Muscle layer of colon (tissue), 2 donors: ENCODE data around the gene RAB1B.
A peak's percentile ranks its signal among the peaks of the same experiment; 100 is the strongest.

ENCODE experiments used
- H3K27ac ChIP-seq: one replicate; pipeline ENCODE4 v1.7.0; 2013; ENCODE audit warnings: low read depth, mild to moderate bottlenecking, low read length, moderate library complexity
- H3K27me3 ChIP-seq, 2 donors: one replicate each; pipeline ENCODE4 v1.7.0; 2013; ENCODE audit warnings: low read length in 2 of 2, mild to moderate bottlenecking in 2 of 2; ENCODE audit not compliant: insufficient read depth in 2 of 2, control insufficient read depth in 1 of 2
- H3K36me3 ChIP-seq: one replicate; pipeline ENCODE4 v1.7.0; 2013; ENCODE audit warnings: mild to moderate bottlenecking, low read length; ENCODE audit not compliant: insufficient read depth
- H3K4me1 ChIP-seq: one replicate; pipeline ENCODE4 v1.7.0; 2013; ENCODE audit warnings: mild to moderate bottlenecking, low read length; ENCODE audit not compliant: insufficient read depth
- H3K4me3 ChIP-seq, 2 donors: one replicate each; pipeline ENCODE4 v1.7.0; 2013; ENCODE audit warnings: low read length in 2 of 2, low read depth in 1 of 2, mild to moderate bottlenecking in 1 of 2, moderate library complexity in 1 of 2
- H3K9ac ChIP-seq: one replicate; pipeline ENCODE4 v1.7.0; 2013; ENCODE audit warnings: low read length
- H3K9me3 ChIP-seq: one replicate; pipeline ENCODE4 v1.7.0; 2013; ENCODE audit warnings: mild to moderate bottlenecking, low read length
- donor health status: abdominal sarcoma.
- donor health status: Adenocarcinoma of cecum.

RAB1B gene

DNA sequence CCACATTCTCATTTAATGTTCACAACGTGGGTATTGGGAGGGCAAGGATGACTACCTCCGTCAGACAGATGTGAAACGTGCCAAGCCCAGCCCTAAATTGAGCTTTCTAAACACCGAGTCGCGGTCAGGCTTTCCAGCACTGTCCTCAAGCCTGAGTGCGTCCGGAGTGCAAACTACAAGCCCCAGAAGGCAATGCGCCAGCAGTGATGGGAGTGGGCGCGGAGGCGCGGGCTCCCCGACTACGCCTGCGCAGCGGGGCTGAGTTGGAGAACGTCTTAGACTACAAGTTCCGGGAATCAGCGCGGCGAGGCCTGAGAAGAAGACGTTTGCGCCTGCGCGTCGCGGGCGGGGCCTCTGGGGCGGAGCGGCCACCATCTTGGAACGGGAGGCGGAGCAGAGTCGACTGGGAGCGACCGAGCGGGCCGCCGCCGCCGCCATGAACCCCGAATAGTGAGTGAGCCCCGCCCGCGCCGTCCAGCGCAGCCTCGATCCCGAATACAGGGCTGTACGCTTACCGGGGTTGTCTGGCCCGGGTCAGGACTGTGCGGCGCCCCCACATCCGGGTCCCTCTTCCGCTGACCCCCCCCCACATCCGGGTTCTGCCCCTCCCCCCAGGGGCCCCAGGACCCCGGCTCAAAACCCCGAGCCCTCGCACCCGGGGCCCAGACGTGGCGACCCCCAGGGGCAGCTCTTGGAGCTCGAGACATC, at the start of gene RAB1B:
Gene RAB1B (plus strand): TSS at position 396 of the 708 bp plus-strand sequence. CDS start 41 bp downstream, at position 437.
- Histone ChIP-seq H3K9me3 (no peaks in the 10 kb centered on the region), H3K4me3 (peak within 1 kb of the TSS; percentile 68 to 88), H3K27me3 (no peaks in the 10 kb centered on the region), H3K9ac (peak within 1 kb of the TSS; percentile 71), H3K36me3 (peaks cover 39% of the 10 kb centered on the region), H3K4me1 (peaks cover 30% of the 10 kb centered on the region), H3K27ac (peak within 1 kb of the TSS; percentile 100)

DNA sequence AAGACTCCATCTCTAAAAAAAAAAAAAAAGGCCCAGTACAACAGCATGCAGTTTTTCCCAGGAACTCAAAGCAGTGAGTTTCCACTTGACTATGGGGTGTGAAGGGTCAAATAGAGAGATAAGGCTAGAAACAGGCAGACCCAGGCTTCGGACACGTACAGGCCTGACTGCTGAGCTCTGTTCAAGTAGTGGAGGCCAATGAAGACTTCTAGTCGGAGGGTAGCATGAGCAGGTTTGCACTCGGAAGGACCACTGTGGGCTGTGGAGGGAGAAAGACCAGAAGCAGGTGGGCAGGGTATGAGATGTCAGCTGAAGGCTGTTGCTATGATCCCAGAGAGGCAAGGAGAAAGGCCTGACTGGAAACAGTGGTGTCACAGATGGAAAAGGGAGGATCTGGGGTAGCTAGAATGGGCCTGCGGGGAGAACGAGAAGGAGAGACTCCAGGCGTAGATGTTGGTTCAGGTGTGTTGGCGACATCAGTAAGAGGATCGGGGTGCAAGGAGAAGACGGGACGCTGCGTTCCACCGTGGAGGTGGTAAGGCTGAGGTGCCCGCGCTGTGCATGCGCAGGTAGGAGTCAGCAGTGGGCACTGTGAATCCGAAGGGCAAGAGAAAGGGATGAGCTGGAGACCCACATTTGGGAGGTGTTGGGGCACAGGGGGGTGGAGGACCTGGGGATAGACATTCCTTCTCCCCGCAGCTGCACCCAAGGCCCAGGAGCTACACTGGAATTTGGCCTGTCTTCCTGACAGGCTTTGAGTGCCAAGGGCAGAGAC, 49.4 kb upstream of the RAB1B start:
- Histone ChIP-seq H3K36me3 (peaks cover 39% of the 10 kb centered on the region), H3K9ac (no peak overlapping the region)

DNA sequence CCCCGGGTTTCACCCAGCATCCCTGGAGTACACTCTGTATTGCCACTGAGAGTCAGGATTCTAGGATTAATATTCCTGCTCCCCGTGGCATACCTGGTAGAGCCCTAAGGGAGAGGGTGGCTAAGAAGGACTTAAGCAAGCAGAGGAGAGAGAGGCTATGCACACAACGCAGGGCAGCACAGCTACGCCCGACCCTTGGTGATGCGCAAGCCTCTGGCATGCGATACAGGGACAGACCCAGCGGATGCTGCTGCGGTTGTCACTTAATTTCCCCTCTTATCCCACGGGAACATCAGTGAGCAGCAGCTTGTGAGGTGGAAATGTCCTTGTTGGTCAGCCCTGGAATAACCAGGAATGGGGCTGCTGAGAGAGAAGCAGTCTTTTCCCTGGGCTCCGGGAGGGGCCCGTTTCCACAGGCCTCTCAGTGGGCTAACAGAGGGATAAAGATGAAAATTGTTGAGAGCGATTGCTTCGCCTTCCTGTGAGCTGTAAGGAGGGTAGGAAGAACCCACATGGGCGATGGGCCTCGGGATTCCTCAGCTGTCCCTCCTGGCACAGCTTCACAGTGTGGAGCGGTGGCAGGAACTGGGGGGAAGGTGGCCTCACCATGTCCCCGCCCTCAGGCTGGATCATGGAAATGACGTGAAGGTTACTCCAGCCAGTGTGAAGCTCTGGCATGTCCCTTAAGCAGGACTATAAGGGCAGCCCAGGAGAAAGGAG, 48.4 kb upstream of the RAB1B start:
- H3K9ac ChIP-seq, result no peak overlapping the region
- no peak overlapping the region for H3K4me3 ChIP-seq
- no peaks in the 10 kb centered on the region for H3K4me1 ChIP-seq
- H3K27me3 ChIP-seq, result no peaks in the 10 kb centered on the region
- no peaks in the 10 kb centered on the region for H3K9me3 ChIP-seq
- peaks cover 48% of the 10 kb centered on the region for H3K36me3 ChIP-seq
- H3K27ac ChIP-seq, result no peak overlapping the region

More for the DNA sequence above, 49.4 kb upstream of the RAB1B start:
- no peak overlapping the region for H3K4me3 ChIP-seq
- H3K4me1 ChIP-seq, result no peaks in the 10 kb centered on the region
- no peak overlapping the region for H3K27ac ChIP-seq
- H3K9me3 ChIP-seq, result no peaks in the 10 kb centered on the region
- H3K27me3 ChIP-seq, result no peaks in the 10 kb centered on the region

DNA sequence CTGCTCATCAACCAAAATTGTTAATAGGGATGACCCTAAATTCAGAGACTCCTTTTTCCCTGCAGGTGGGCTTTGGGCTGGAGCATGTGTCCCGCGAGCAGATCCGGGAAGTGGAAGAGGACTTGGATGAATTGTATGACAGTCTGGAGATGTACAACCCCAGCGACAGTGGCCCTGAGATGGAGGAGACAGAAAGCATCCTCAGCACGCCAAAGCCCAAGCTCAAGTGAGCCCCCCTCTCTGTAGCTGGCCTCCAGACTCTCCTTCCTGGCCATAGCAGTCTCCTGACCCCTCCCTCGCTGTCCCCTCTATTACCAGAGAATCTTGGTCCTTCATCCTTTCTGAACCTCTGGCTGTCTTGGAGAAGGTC, 47.9 kb upstream of the RAB1B start:
- Histone ChIP-seq H3K4me3 (no peak overlapping the region), H3K36me3 (peaks cover 50% of the 10 kb centered on the region), H3K4me1 (no peaks in the 10 kb centered on the region), H3K9ac (no peak overlapping the region), H3K9me3 (no peaks in the 10 kb centered on the region), H3K27me3 (no peaks in the 10 kb centered on the region), H3K27ac (no peak overlapping the region)

DNA sequence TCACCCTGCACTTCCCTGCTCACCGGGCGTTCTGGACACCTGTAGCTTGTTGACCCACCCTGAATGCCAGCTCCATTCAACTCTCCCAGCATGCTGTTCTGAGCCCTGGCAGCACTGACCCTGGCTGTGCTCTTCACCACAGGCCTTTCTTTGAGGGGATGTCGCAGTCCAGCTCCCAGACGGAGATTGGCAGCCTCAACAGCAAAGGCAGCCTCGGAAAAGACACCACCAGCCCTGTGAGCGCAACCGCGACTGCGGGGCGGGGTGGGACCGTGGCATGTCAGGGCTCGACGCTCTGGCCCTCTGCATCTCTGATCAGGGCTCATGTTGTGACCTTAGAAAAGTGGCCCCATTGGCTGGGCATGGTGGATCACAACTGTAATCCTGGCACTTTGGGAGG, 47.4 kb upstream of the RAB1B start:
- Histone ChIP-seq H3K27me3 (no peaks in the 10 kb centered on the region), H3K9ac (no peak overlapping the region), H3K36me3 (peaks cover 48% of the 10 kb centered on the region), H3K4me3 (no peak overlapping the region), H3K9me3 (no peaks in the 10 kb centered on the region), H3K27ac (no peak overlapping the region), H3K4me1 (no peaks in the 10 kb centered on the region)

DNA sequence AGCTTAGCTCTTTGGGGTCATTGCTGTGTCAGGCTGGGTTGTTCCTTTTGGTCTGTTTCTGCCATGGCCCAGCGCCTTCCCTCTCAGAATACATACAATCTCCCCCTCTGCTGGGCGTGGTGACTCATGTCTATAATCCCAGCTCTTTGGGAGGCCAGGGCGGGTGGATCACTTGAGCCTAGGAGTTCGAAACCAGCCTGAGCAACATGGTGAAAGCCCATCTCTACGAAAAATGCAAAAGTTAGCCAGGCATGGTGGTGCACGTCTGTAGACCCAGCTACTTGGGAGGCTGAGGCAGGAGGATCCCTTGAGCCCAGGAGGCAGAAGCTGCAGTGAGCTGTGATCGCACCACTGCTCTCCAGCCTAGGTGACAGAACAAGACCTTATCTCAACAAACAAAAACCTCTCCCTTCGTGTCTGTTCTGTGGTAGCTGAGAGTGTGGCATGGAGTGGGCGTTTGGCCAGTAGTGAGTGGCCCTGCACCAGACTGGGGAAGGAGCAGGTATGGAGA, 46.7 kb upstream of the RAB1B start:
- Histone ChIP-seq H3K27me3 (no peaks in the 10 kb centered on the region), H3K36me3 (peaks cover 40% of the 10 kb centered on the region), H3K4me1 (no peaks in the 10 kb centered on the region), H3K27ac (no peak overlapping the region), H3K4me3 (no peak overlapping the region), H3K9me3 (no peaks in the 10 kb centered on the region), H3K9ac (no peak overlapping the region)

DNA sequence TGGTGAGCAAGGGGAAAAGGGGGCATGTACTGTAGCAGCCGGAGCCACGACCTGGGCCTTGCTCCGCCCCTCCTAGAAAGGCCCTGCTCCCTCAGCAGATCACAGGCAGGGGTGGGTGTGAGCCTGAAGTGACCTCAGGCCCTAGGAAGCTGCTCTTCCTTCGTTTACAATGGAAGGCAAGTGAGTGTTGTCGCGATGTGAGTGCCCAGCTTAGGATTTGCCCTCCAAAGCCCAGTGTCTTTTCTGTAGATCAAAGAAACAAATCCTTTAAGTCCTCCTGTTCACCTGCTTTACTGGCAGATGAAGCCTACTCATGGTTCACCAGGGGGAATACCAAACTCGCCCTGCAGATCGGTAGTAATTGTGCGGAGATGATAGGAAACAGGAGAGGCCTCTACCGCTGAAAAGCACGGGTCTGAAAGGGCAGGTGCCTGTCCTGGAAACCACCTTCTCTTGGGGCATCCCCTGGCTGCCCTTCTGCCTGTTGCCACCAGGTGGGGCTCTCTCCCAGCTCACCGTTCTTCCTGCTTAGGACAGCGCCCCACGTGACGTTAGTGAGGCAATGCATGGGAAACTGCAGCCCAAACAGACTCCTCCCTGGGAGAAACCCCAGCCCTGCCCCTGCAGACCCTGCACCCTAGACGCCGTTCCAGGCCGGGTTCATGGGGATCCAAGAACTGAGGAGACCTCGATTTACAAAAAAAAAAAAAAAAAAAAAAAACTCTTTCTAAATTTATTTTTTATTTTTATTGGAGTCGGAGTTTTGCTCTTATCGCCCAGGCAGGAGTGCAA, 45.9 kb upstream of the RAB1B start:
- H3K4me3 ChIP-seq, result no peak overlapping the region
- H3K27ac ChIP-seq, result no peak overlapping the region
- peaks cover 34% of the 10 kb centered on the region for H3K36me3 ChIP-seq
- H3K27me3 ChIP-seq, result no peaks in the 10 kb centered on the region
- H3K9me3 ChIP-seq, result no peaks in the 10 kb centered on the region
- H3K9ac ChIP-seq, result no peak overlapping the region
- no peaks in the 10 kb centered on the region for H3K4me1 ChIP-seq

DNA sequence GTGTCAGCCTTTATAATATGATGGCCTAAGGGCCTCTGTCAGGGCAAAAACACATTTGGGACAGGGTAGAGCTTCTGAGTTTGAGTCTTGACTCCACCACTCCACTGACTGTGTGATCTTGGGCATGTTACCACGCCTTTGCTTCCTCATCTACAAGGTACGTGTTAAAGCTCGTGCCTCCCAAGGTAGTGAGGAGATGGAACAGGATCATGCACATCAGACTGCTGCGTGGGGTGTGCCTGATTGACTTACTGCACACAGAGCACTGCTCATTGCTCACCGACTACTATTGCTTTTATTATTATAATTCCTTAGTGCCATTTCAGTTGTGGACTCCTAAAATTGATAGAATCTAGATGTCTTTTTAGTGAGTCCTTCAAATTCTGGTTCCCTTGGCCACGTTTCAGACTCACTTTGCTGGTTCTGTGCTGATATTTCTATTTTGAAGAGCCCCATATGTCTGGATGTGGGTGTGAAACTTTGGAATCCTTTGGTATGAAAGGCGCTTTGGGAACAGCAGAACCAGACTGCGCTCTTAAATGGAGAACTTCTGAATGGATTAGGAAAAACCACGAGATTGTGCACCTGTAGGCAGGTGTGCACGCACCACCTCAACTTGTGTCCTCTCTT, 44.1 kb upstream of the RAB1B start:
- Histone ChIP-seq H3K36me3 (peaks cover 40% of the 10 kb centered on the region), H3K27me3 (no peaks in the 10 kb centered on the region), H3K4me1 (no peaks in the 10 kb centered on the region), H3K9ac (no peak overlapping the region), H3K4me3 (no peak overlapping the region), H3K9me3 (no peaks in the 10 kb centered on the region), H3K27ac (no peak overlapping the region)

DNA sequence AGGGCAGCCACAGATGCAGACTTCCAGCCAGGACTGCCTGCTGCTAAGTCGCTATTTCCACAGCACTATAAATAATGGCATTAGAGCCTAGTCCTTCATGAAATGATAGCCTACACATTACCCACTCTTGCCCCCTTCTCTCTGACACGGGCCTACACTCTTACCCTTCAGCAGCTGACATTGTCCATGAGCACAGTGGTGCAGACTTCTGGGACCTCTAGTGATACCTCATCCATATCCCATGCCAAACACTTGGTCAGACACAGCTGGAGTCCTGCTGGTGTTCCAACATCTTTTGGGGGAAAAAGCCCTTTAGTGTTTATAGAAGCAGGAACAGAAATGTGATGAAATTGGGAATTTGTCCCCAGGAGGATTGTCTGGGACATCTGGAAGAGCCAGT, 43.4 kb upstream of the RAB1B start:
- Histone ChIP-seq H3K27ac (no peak overlapping the region), H3K9ac (no peak overlapping the region), H3K4me3 (no peak overlapping the region), H3K36me3 (peaks cover 37% of the 10 kb centered on the region), H3K4me1 (no peaks in the 10 kb centered on the region), H3K27me3 (no peaks in the 10 kb centered on the region), H3K9me3 (no peaks in the 10 kb centered on the region)

DNA sequence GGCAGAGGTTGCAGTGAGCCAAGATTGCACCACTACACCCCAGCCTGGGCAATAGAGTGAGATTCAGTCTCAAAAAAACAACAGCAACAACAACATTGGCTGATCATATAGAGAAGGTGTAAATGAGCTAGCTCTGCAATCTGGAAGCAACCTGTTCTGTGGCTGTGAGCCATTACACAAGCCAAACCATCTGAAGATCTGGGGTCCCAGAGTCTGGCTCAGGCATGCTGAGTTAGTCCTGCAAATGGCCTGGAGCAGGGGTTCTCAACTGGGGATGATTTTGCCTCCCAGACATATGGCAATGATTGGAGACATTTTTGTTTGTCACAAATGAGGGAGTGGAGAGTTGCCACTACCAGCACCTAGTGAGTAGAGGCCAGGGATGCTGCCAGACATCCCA, 42.3 kb upstream of the RAB1B start:
- no peaks in the 10 kb centered on the region for H3K27me3 ChIP-seq
- H3K4me1 ChIP-seq, result no peaks in the 10 kb centered on the region
- H3K9ac ChIP-seq, result no peak overlapping the region
- no peak overlapping the region for H3K27ac ChIP-seq
- no peaks in the 10 kb centered on the region for H3K9me3 ChIP-seq
- H3K36me3 ChIP-seq, result peaks cover 42% of the 10 kb centered on the region
- H3K4me3 ChIP-seq, result no peak overlapping the region
